Posterior cingulate gyrus (tissue), 11 donors: ENCODE measurements around the gene HHEX.
"Not testable (repeated sequence)": the region's sequence is repeated elsewhere in the genome, so short reads cannot be mapped to it uniquely, and the experiment has no call there.

Experiments
- DNase-seq, 10 donors: peaks; one replicate each; pipeline versions ENCODE4 v3.0.0 to v3.0.0-alpha.2; 2020 to 2021; ENCODE audit warnings: mixed read lengths in 3 of 10
- intact Hi-C: fragments of 100-400 bp; cut with DNase I; formaldehyde crosslinking; loops from one replicate; pipeline ENCODE4 v1.15.1; 2023

The HHEX gene

DNA sequence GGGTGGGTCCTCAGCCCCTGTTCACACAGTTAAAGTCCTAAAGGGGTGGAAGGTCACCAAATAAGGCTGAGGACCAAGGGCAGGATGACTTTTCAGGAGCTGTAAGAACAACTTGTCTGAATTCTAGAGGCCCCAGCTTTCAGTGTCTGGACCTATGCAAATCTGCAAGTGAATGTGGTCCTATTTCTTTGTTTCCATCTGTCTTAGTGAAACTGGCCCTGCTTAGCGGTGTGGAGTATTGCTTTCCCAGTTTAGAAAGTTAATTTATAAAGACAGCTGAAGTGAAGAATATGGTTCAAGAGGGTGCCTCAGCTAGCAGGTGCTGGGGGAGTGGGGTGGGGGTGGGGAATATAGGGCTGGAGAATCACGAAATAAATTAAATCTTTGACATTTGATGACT lies 40.1 kb downstream of the HHEX start:
- intact Hi-C loops, result no loop called here
- DNase-seq, result no peak

DNA sequence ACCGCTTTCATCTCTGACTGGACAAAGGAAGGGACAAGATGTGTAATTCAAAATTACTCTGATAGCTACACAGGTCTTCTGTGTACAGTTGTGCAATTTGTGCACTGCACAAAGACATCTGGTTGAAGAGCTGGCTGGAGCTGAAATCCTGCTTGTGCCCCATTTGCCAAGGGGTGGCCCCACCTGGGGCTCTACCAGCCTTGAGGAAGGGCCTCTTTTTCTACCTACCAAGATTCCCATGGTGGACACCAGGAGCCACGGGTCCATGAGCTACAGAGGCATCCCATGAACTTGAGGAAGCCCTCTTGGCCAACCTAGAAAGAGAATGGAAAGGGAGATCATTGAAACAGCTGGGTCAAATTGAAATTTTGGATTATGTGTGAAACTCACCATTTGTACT lies 43.2 kb downstream of the HHEX start:
- intact Hi-C loops, result no loop called here
- DNase-seq, result no peak

DNA sequence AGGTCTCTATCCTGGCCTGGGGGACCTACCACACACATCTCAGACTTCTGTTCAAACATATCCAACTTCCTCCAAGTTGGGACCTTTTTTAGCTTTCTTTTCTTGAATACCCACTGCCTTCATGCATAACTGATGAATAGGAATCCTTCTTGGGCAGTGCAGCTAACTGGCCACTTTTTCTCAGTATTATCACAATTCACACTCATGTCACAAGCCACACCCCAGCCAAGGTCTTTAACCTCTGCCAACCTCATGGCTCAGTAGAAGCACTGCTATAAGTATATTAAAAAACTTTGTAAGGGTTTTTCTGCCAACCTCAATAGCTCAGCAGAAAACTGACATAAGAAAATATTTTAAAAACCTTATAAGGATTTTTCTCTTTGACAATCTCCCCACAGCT lies 44.5 kb downstream of the HHEX start:
- intact Hi-C loops, result no loop called here
- no peak for DNase-seq

DNA sequence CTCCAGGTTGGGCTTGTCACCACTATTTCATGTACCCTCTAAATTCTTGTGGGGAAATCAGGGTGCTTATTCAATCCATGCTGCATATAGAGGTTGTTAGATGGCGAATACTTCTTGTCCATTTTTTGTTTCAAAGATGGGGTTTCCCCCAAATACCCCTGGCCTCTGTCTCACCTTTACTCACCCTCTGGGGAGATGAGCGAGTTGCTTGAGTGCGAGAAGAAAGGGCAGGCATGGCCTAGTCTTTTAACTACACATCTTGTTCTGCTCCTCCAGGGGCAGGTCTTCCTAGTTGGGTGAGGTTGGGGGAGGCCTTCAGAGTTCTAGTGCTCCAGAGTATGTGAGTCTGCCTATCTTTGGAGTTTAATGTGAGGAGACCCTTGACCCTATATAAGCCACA lies 46.2 kb downstream of the HHEX start:
- intact Hi-C loops, result no loop called here
- no peak for DNase-seq

DNA sequence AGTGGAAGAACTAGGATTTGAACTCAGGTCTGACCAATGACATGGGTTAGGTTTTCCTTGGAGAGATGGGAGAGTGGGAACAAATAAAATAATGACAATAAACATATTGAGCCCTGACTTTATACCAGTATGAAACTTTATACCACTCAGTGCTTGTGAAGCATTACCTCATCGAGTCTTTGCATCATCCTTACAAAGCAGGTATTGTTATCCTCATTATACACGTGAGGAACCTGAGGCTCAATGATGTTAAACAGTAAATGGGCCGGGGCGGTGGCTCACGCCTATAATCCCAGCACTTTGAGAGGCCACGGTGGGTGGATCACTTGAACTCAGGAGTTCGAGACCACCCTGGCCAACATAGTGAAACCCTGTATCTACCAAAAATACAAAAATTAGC lies 47.7 kb downstream of the HHEX start:
- intact Hi-C loops, result no loop called here
- DNase-seq, result no peak

DNA sequence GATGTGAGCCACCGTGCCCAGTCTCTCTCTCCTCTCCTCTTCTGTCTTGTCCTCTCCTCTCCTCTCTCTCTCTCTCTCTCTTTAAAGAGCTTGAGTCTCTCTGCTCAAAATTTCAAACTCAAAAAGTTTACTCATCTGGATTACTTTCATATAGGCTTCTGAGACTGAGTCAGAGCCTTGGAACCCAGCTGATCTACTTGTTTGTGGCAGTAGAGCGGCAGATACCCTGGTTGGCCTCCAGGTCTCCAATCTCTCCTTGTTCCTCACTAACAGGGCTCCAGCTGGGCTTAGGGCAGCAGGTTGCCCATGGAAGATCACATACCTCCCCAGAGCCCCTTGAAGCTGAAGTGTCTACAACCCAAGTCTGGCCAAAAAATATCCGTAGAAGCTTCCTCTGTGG lies 51.0 kb downstream of the HHEX start:
- DNase-seq, result no peak
- intact Hi-C loops, result no loop called here

DNA sequence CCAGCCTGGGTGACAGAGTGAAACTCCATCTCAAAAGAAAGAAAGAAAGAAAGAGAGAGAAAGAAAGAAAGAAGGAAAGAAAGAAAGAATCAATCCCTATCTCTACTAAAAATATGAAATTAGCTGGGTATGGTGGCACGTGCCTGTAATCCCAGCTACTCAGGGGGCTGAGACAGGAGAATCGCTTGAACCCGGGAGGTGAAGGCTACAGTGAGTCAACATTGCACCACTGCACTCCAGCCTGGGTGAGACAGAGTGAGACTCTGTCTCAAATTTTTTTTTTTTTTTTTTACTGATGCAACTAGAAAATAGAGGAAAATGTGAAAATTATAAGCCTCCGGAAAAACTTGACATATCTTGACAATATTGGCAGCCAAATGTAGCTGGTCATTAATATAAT lies 52.0 kb downstream of the HHEX start:
- DNase-seq, intact Hi-C loops: not testable (repeated sequence)

DNA sequence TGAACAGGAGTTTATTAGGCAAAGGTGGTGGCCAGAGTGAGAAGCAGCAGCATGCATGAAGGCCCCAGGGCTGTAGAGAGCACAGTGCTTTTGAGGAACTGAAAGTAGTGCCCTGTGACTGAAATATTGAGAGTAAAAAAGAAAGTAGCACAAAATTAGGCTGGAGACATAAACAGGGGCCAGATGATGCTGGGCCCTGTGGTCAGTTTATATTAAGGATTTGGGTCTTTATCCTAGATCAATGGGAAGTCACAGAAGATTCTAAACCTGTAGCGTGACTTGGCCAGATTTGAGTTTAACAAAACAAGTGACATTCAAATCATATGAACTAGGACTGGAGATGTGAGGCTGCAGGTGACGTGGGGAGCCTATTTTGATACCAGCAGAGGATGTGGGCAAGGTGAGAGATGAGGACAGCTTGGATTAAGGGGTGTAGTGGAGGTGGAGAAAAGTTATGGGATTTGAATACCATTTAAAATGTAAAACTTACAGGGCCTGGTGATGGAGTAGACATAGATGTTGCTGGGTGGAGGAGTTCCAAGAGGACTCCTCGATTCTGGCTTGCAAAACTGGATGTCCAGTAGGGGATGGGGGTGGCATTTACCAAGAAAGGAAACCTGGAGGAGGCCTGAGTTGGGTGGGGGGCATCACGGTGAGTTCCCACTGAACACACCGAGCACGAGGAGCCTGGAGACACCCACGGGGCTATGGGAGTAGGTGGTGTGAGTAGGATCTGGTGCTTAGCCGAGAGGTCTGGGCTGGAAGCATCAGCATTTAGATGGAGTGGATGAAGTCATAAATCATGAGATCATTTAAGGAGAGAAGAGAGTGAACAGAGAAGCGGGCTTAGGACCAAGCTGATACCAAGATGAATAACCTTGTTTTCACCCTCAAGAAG lies 52.8 kb downstream of the HHEX start:
- intact Hi-C loops, result no loop called here

More for the DNA sequence above, 52.8 kb downstream of the HHEX start:
- DNase-seq, result no peak
